ENCODE data around the gene TMPO. TPM values are rescaled to one million over a fixed set of nuclear protein-coding genes. Genes with fewer than 3 reads are reported as not detected.
"Not testable (repeated sequence)": the region's sequence is repeated elsewhere in the genome, so short reads cannot be mapped to it uniquely, and the experiment has no call there.

TMPO gene
- total RNA-seq, 2 experiments from 2014 or later: 366 to 399 TPM

DNA sequence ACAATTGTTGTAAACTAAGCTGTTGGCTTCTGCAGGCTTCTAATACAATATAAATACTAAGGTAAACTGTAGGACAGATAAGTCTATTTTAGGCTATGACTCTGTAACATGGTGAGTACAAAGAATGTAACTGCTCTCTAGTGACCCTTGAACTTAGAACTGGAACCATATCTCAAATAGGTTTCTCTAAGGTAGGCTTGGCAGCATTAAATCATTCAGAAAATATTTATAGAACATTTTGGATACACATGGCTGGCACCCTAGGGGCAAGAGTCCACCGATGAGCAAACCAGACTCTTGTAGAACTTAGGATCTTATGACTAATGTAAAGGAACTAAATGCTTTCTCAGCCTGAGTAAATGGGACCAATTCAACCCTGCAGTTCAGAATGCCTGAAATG, 58.7 kb downstream of the TMPO start:
- no peaks in the 10 kb centered on the region for H3K27me3 Mint-ChIP-seq
- no peaks in the 10 kb centered on the region for H3K9me3 Mint-ChIP-seq (ENCODE audit: low read depth)
- no peaks in the 10 kb centered on the region for H3K36me3 Mint-ChIP-seq
- CTCF ChIA-PET: interaction anchor here (1.6 kb wide), 1 partner anchor 8 kb away, joined by 12 read pairs; no protein-coding TSS in a partner anchor
- no peak overlapping the region for H3K4me3 Mint-ChIP-seq
- H3K27ac Mint-ChIP-seq: no peak overlapping the region
- no peaks in the 10 kb centered on the region for H3K4me1 Mint-ChIP-seq
- ATAC-seq (no peak), DNase-seq (no peak)

- no peak overlapping the region for H3K4me3 Mint-ChIP-seq
- DNase-seq (no peak), ATAC-seq (no peak)
- H3K27me3 Mint-ChIP-seq: no peaks in the 10 kb centered on the region
- no peaks in the 10 kb centered on the region for H3K36me3 Mint-ChIP-seq
- no peaks in the 10 kb centered on the region for H3K9me3 Mint-ChIP-seq (ENCODE audit: low read depth)
- H3K27ac Mint-ChIP-seq: no peak overlapping the region
- H3K4me1 Mint-ChIP-seq: no peaks in the 10 kb centered on the region
- CTCF ChIA-PET: interaction anchor here (0.7 to 1.6 kb wide), 5 partner anchors 9 to 406 kb away, joined by 3 to 12 read pairs (median 3); no protein-coding TSS in a partner anchor
Measured at GRCh38 chr12:98575013-98575412, 59.6 kb downstream of the TMPO start.

- CTCF ChIA-PET; H3K36me3 Mint-ChIP-seq; H3K27ac Mint-ChIP-seq; H3K4me3 Mint-ChIP-seq; H3K9me3 Mint-ChIP-seq (ENCODE audit: low read depth); DNase-seq; ATAC-seq; H3K4me1 Mint-ChIP-seq; H3K27me3 Mint-ChIP-seq: not testable (repeated sequence)
Measured at GRCh38 chr12:98576795-98577194, 61.4 kb downstream of the TMPO start.

GRCh38 chr12:98578392-98578791, 63.0 kb downstream of the TMPO start:
- Mint-ChIP-seq H3K4me3 (no peak overlapping the region), H3K36me3 (no peaks in the 10 kb centered on the region), H3K4me1 (no peaks in the 10 kb centered on the region), H3K9me3 (ENCODE audit: low read depth) (no peaks in the 10 kb centered on the region), H3K27ac (no peak overlapping the region), H3K27me3 (peaks cover 3% of the 10 kb centered on the region)
- ATAC-seq: no peak
- no peak for DNase-seq
- CTCF ChIA-PET: interaction anchor here (1.0 kb wide), 1 partner anchor 12 kb away, joined by 4 read pairs; no protein-coding TSS in a partner anchor

DNA sequence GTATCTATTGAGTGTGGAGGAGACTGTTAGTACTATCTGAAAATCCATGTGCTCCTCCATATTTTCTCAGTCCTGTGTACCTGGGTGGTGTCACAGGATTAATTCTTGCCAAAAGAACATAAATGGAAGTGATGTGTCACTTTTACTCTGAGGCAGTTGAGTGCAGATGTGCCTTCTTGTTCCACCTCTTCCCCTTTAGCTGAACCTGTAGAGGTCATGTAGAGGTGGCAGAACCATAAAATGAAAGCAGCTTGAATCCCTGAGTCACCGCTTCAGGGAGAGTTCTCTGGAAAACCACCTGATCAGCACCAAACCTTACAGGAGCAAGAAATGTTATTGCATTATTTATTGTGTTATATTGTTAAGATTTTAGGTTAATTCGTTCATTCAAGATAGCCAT, 63.4 kb downstream of the TMPO start:
- ATAC-seq: no peak
- no peak overlapping the region for H3K4me3 Mint-ChIP-seq
- CTCF ChIA-PET: interaction anchor here (1.0 kb wide), 1 partner anchor 12 kb away, joined by 4 read pairs; no protein-coding TSS in a partner anchor
- peaks cover 3% of the 10 kb centered on the region for H3K27me3 Mint-ChIP-seq
- H3K4me1 Mint-ChIP-seq: no peaks in the 10 kb centered on the region
- DNase-seq: no peak
- no peaks in the 10 kb centered on the region for H3K9me3 Mint-ChIP-seq (ENCODE audit: low read depth)
- H3K27ac Mint-ChIP-seq: no peak overlapping the region
- no peaks in the 10 kb centered on the region for H3K36me3 Mint-ChIP-seq

DNA sequence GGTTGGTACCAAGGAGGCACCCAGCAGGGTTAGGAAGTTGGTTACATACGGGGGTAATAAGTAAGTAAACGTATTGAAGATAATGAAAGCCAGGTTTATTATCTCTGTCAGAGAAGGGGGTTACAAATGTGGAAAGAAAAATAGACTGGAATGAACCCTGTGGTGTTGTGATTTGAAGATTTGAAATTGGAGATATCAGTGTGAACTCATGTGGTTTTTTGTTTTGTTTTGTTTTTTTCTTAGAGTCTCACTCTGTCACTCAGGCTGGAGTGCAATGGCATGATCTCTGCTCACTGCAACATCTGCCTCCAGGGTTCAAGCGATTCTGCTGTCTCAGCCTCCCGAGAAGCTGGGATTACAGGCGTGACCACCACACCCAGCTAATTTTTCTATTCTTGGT, 64.0 kb downstream of the TMPO start:
- Mint-ChIP-seq H3K4me3 (no peak overlapping the region), H3K9me3 (ENCODE audit: low read depth) (no peaks in the 10 kb centered on the region), H3K4me1 (no peaks in the 10 kb centered on the region), H3K27ac (no peak overlapping the region), H3K27me3 (peaks cover 3% of the 10 kb centered on the region), H3K36me3 (no peaks in the 10 kb centered on the region)
- CTCF ChIA-PET: interaction anchor here (0.9 to 1.2 kb wide), 2 partner anchors 8 to 12 kb away, joined by 3 to 4 read pairs; no protein-coding TSS in a partner anchor
- DNase-seq (no peak), ATAC-seq (no peak)

DNA sequence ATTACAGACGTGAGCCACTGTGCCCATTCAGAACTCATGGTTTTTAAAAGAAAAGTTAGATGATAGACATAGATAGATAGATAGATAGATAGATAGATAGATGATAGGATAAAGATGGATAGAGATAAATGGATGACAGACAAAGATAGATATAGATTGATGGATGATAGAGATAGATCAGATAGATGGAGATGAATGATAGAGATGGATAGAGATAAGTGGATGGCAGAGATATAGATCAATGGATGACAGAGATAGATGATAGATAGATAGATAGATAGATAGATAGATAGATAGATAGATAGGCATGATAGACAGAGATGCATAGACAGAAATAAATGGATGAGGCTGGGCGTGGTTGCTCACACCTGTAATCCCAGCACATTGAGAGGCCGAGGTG, 64.4 kb downstream of the TMPO start:
- CTCF ChIA-PET: interaction anchor here (0.9 to 1.2 kb wide), 2 partner anchors 9 to 13 kb away, joined by 3 to 4 read pairs; no protein-coding TSS in a partner anchor

GRCh38 chr12:98580695-98581094, 65.3 kb downstream of the TMPO start:
- H3K27ac Mint-ChIP-seq: no peak overlapping the region
- no peak overlapping the region for H3K4me3 Mint-ChIP-seq
- H3K9me3 Mint-ChIP-seq (ENCODE audit: low read depth): no peaks in the 10 kb centered on the region
- peaks cover 3% of the 10 kb centered on the region for H3K27me3 Mint-ChIP-seq
- DNase-seq (no peak), ATAC-seq (no peak)
- H3K36me3 Mint-ChIP-seq: no peaks in the 10 kb centered on the region
- CTCF ChIA-PET: interaction anchor here (1.2 to 1.5 kb wide), 3 partner anchors 13 to 74 kb away, joined by 3 to 9 read pairs (median 4); no protein-coding TSS in a partner anchor
- no peaks in the 10 kb centered on the region for H3K4me1 Mint-ChIP-seq

More for the DNA sequence above, 64.4 kb downstream of the TMPO start:
- no peak for DNase-seq
- Mint-ChIP-seq H3K27ac (no peak overlapping the region), H3K36me3 (no peaks in the 10 kb centered on the region), H3K4me3 (no peak overlapping the region), H3K9me3 (ENCODE audit: low read depth) (no peaks in the 10 kb centered on the region), H3K27me3 (peaks cover 3% of the 10 kb centered on the region), H3K4me1 (no peaks in the 10 kb centered on the region)
- ATAC-seq: no peak

GRCh38 chr12:98581101-98581500, 65.7 kb downstream of the TMPO start:
- Mint-ChIP-seq H3K27me3 (peaks cover 3% of the 10 kb centered on the region), H3K9me3 (ENCODE audit: low read depth) (no peaks in the 10 kb centered on the region), H3K36me3 (no peaks in the 10 kb centered on the region), H3K27ac (no peak overlapping the region), H3K4me1 (no peaks in the 10 kb centered on the region), H3K4me3 (no peak overlapping the region)
- CTCF ChIA-PET: interaction anchor here (1.4 to 1.5 kb wide), 2 partner anchors 14 to 73 kb away, joined by 3 to 9 read pairs; no protein-coding TSS in a partner anchor
- ATAC-seq: no peak
- no peak for DNase-seq

- no peaks in the 10 kb centered on the region for H3K36me3 Mint-ChIP-seq
- no peaks in the 10 kb centered on the region for H3K4me1 Mint-ChIP-seq
- DNase-seq: no peak
- CTCF ChIA-PET: interaction anchor here (1.4 to 1.5 kb wide), 2 partner anchors 15 to 72 kb away, joined by 3 to 9 read pairs; no protein-coding TSS in a partner anchor
- H3K9me3 Mint-ChIP-seq (ENCODE audit: low read depth): no peaks in the 10 kb centered on the region
- no peak for ATAC-seq
- H3K4me3 Mint-ChIP-seq: no peak overlapping the region
- H3K27me3 Mint-ChIP-seq: peaks cover 3% of the 10 kb centered on the region
- H3K27ac Mint-ChIP-seq: no peak overlapping the region
Measured at GRCh38 chr12:98582093-98582492, 66.7 kb downstream of the TMPO start.

GRCh38 chr12:98587084-98587483, 71.7 kb downstream of the TMPO start:
- no peak for DNase-seq
- H3K36me3 Mint-ChIP-seq: no peaks in the 10 kb centered on the region
- ATAC-seq: no peak
- H3K4me3 Mint-ChIP-seq: no peak overlapping the region
- no peaks in the 10 kb centered on the region for H3K4me1 Mint-ChIP-seq
- H3K27ac Mint-ChIP-seq: no peak overlapping the region
- no peaks in the 10 kb centered on the region for H3K9me3 Mint-ChIP-seq (ENCODE audit: low read depth)
- CTCF ChIA-PET: interaction anchor here (1.7 kb wide), 1 partner anchor 67 kb away, joined by 5 read pairs; no protein-coding TSS in a partner anchor
- H3K27me3 Mint-ChIP-seq: peaks cover under 1% of the 10 kb centered on the region

GRCh38 chr12:98591209-98591608, 75.8 kb downstream of the TMPO start:
- Mint-ChIP-seq H3K4me1 (peaks cover 14% of the 10 kb centered on the region), H3K27me3 (no peaks in the 10 kb centered on the region), H3K4me3 (no peak overlapping the region), H3K36me3 (peaks cover 21% of the 10 kb centered on the region), H3K9me3 (ENCODE audit: low read depth) (no peaks in the 10 kb centered on the region), H3K27ac (no peak overlapping the region)
- CTCF ChIA-PET: interaction anchor here (0.7 to 1.7 kb wide), 4 partner anchors 9 to 73 kb away, joined by 3 to 6 read pairs (median 3); no protein-coding TSS in a partner anchor
- ATAC-seq (no peak), DNase-seq (no peak)

DNA sequence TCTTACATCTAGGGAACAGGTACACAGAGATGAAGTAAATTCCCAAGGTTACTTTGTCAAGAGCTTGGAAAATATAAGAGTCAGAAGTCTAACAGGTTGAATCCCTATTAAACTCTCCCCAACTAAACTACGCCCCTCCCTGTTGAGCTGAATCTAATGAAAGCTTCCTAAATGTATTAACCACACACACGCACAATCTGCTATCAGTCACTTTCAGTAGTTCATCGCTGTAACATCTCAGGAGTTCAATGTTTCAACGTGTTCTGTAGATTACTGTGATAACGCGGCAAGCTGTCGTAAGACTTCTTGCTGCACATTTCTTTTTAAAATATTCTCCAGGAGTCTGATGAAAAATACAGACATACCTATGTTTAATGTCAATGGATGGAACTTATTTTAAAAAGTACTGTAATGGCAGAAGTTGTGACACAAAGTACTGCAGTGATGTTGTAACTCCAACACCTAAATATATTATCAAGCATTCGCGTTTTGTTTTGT, 77.5 kb downstream of the TMPO start:
- peaks cover 36% of the 10 kb centered on the region for H3K36me3 Mint-ChIP-seq
- ATAC-seq: no peak
- CTCF ChIA-PET: interaction anchor here (0.8 to 3.9 kb wide), 8 partner anchors 14 to 406 kb away, joined by 3 to 27 read pairs (median 4); partner anchors contain the start of gene TMPO
- H3K4me1 Mint-ChIP-seq: peaks cover 24% of the 10 kb centered on the region
- peak overlapping the region; percentile 92 for H3K4me3 Mint-ChIP-seq
- H3K27me3 Mint-ChIP-seq: no peaks in the 10 kb centered on the region
- no peak for DNase-seq
- H3K27ac Mint-ChIP-seq: peak overlapping the region; percentile 98
- H3K9me3 Mint-ChIP-seq (ENCODE audit: low read depth): no peaks in the 10 kb centered on the region

Data from activated CD8-positive, alpha-beta memory T cell treated with anti-CD3 and anti-CD28 coated beads, Interleukin-2, amount 10 ng/mL, durations not matched to agents 7 days and 5 days (primary cell).